Islet of Langerhans (tissue), 1 donor: Measurements from ENCODE around the gene VTI1A.
"Not testable (repeated sequence)": the region's sequence is repeated elsewhere in the genome, so short reads cannot be mapped to it uniquely, and the experiment has no call there.

Experiments used
- FAIRE-seq: peaks from one replicate; lab custom pipeline; 2011; peaks lifted over from hg19 to GRCh38; lab: Jason Lieb, UNC

VTI1A gene

DNA sequence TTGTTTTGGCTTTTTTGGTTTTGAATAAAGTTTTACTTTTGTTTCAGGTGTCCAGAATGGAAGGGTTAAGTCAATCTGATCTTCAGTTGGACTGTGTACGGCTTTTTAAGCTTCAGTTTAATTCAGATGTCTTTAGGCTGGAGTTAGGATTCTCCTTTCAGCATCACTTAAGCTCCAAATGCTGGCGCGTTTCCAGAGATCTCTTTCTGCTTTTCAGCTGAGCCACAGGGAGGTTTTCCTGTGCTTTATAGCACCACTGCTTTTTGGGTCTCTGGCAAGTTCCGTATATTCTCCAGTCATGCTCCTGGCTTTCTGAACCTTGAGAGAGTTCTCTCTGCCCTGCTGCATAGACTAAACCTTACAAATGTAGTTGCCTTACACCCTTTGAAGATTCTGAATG, 60.0 kb downstream of the VTI1A start:
- FAIRE-seq: no peak

DNA sequence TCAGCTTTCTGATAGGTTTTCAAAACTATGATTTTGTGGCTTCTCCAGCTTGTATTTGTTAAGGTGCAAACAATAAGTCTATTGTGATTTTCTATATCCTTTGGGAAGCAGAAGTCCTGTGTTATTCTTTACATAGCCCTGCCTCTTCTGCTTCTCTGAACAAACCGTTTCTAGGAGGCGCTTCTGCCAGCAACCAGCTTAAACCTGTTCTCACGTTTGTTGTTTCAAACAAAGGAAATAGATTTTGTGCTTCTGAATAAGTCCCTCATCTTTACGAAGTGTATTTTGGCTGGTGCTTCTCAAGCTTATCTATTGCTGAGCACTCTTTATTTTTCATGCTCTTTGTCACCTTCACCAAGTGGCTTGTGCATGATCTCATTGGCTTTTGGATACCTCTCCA, 61.0 kb downstream of the VTI1A start:
- FAIRE-seq: no peak

DNA sequence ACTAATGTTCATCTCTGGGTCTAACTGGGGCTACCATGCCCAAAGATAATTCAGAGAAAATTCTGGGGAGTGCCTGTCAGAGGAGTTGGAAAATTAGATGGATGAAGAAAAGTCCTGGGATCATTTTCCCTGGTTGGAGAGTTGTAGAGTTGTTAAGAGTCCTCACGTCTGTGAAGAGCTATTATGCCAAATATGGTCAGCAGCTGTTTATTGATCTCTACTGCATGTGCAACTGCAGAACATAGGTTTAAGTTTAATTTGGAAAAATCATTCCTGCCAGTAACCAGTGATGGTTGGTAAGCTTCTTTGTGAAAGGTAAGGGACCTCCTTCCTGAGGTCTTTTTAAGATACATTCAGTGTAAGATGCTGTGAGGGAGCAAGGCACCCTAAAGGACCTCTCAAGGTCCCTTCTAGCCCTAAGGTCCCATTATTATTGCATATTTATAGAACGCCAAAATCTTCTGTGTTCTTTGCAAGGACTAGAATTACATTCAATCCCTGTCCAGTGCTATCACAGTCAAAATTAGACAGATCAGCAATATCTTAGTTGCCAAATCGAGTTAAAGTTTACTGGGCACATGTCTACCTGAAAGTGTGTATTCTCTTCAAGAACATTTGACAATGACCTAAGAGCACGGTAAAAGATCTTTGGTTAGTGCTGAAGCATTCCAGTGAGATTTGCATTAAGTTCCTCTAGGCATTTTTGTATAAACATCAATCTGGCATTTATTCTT, 62.7 kb downstream of the VTI1A start:
- no peak for FAIRE-seq

DNA sequence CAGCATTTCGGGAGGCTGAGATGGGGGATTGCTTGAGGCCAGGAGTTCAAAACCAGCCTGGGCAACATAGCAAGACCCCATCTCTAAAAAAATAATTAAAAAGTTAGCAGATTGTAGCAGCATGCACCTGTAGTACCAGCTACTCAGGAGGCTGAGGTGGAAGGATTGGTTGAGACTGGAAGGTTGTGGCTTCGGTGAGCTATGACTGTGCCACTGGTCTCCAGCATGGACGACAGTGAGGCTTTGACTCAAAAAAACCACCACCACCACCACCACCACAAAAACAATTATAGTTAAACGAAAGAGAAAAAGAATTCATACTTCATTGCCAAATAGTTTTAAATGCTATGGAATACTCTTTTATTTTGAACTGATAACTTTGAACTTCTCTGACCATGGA, 63.4 kb downstream of the VTI1A start:
- no peak for FAIRE-seq

DNA sequence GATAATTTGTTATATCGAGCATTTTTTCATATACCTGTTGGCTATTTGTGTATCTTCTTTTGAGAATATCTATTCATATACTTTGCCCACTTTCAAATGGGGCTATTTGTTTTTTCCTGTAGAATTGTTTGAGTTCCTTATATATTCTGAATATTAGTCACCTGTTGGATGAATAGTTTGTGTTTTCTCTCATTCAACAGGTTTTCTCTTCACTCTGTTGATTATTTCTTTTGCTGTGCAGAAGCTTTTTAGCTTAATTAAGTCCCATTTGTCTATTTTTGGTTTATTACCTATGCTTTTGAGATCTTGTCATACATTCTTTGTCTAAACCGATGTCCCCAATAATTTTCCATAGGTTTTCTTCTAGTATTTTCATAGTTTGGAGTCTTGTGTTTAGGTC, 65.3 kb downstream of the VTI1A start:
- no peak for FAIRE-seq

DNA sequence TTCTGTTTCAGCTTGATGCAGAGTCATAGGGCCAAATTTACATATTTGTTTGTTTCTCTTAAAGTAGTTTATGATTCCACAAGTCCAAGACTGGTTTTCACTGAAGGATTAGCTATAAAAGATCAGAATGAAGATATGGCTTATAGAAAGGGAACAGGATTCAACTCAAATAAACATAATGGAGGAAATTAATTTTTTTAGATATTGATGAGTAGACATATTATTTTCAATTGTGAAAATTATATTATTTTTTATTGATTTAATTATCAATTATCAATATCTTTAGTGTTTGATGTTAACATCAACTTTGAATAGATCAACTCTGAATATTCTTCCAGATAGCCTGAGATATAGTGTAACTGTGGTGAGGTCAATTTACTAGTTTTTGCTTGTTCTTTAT, 68.1 kb downstream of the VTI1A start:
- FAIRE-seq: no peak

DNA sequence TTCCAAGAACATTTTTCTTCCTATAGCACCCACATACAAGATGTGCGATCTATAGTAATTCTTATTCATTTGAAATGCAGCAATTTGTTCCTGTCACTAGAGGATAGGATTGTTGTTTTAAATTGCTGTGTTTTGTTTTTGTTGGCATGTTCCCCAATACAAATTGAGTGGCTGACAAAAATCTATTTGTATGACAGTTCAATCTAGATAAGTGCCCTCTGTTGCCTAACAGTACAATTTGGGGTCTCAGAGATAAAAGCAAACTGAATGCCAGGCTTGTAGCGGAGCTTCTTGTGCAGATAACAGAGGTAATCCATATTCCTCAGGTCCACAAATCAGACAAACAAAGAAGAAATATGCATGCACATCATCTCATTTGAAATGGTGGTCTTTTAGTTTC, 68.8 kb downstream of the VTI1A start:
- FAIRE-seq: no peak

DNA sequence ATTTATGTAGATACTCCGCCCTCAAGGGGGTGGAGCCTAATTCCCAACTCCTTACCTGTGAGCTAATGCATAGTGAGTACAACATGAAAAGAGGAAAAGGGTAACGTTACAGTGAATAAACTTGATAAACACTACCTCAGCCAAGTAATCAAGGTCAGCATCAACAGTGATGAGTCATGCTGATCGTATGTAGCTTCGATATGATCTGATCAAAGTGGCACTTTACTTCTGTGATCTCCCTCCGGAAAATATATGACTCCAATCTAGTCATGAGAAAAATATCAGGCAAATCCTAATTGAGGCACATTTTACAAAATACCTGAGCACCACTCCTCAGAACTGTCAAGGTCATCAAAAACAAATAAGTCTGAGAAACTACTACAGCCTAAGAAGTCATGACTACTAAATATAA, 70.4 kb downstream of the VTI1A start:
- no peak for FAIRE-seq

DNA sequence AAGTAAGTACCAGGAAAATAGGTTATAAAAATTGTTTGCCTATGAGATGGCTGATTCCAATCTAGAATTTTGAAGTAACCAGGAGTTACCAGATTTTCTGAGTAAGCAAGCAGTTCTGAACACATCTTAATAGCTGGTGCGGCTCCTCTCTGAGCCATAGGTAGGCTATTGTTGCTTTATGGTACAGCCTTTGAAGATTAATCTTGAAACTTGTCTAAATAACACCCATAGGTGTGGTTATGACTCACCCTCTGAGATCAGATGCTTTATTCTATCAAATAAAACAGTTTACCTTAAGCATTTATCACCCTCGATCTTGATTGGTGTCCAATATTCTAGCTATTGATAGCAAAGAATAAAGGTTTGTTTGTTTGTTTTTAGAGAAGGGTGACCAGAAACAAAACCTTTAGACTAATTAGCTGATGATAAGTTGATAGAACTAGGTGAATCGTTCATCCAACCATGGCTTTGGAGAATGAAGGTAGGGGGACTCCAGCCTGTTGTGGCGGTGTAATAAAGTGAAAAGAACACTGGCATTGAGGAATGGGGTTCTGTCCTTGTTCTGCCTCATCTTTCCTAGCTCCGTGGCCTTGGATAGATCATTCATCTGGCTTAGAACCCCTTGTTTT, 72.2 kb downstream of the VTI1A start:
- no peak for FAIRE-seq

DNA sequence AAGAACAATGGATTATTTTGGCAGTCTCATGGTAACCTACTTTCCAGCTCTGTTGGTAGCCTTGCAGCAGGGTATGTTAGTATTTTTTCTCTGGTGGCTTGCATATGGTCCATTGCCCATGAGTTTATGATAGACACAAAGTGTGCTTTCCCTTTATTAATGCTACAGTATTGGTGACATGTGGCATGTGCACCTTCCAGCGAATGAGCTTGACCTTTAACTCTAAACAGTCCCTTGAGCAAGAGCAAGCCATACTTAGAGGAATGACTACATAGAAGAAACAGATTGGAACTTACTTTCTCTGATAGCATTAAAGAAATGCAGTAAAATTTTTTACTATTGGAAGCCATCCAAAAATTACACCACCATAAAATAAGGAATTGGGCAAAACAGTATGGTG, 73.9 kb downstream of the VTI1A start:
- no peak for FAIRE-seq

DNA sequence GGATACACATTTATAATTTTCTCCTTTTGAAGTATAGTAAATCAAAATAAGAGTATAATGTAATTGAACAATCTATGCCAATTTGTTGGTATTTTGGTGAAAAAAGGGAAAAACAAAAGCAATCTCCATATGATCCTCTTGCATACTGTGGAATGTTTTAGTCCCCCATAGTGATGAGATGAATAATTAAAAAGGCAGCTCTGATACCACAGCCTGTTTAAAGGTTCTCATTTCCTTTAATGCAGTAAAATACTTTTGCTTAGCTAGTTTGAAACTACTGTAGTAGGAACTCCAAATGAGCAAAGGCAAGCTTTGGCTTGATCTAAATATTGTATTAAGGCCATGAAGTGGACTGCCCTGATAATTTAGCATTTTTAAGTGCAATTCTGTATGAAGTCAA, 77.6 kb downstream of the VTI1A start:
- no peak for FAIRE-seq

DNA sequence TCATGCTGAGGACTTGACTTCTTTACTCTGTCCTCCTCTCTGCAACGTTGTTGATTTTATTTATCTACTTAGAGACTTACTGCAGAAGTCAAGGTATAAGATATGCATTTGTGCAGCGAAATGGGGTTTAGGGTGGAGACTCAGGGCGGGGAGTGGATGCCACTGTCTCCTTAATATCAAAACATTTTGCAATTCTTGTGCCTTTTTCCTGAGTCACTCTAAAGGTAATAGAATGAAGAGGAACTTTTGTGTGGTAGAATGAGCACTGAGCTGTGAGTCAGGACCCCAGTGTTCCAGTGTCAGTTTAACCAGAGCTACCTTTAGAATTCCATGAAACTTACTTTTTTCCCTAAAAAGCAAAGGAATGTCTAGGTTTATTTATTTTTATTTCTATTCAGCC, 78.2 kb downstream of the VTI1A start:
- FAIRE-seq: no peak

DNA sequence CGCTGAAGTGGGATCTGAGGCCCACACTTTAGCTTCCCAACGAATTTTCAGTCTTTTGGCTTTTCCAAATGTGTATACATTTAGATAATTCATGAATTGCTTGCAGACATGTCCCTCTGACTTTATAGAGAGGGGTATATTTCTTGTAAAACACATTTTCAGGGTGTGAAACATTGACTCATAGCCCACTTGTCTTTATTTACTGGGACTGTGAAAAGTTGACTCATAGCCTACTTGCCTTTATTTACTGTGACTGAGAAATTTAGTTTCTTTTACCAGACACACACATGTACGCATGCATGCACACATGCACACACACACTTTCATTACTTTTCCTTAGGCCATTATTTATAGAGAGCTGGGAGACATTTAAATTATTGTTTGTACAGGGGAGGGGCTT, 79.1 kb downstream of the VTI1A start:
- no peak for FAIRE-seq

DNA sequence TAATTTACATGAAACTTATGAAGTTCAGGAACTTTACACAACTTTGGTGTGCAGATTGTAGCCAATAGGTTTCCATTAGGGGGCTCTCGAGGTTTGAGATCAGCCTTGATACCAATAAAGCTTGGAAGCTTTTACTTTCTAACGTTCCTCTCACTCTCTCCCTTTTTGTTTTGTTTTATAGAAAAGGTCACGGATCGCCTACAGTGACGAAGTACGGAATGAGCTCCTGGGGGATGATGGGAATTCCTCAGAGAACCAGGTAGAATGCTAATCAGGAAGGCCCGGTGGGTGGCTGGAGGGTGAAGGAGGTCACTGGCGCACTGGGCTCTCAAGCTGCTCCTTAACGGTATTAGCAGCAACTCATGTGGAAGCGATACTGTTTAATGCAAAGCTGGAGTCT, 79.9 kb downstream of the VTI1A start:
- no peak for FAIRE-seq

DNA sequence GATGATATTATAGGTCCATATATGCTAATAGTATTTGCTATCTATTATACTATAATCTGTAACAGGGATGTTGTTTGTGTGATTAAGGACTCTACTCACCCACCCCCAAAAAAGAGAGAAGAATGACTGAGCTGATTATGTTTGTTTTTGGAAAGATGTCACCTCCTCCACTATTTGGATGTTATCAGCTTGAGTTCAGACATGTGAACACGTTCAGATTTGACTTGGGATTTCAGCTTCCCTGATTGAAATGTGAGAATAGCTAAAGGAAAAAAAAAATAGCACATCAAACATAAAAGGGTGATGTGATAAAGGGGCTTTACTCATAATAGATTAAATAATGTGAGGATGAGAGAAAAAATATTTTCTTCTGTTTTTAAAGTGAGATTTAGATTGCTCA, 81.2 kb downstream of the VTI1A start:
- FAIRE-seq: no peak

DNA sequence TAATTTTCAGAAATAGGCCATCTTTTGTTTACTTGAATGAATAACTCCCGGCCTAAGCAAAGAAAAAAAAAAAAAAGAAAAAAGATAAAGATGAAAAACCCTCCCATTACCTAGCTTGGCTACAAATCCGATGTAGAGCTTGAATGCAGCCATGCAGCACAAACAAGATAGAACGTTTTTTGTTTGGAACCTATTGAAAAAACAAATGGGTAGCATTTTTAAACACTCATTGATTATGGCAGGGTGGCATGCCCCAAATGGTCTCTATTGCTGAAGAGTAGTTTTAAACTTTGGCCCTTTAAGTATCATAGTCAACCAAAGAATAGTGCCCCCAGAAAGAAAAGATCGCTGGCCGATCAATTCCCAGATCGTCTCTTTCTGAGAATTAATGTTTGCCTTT, 84.4 kb downstream of the VTI1A start:
- no peak for FAIRE-seq

DNA sequence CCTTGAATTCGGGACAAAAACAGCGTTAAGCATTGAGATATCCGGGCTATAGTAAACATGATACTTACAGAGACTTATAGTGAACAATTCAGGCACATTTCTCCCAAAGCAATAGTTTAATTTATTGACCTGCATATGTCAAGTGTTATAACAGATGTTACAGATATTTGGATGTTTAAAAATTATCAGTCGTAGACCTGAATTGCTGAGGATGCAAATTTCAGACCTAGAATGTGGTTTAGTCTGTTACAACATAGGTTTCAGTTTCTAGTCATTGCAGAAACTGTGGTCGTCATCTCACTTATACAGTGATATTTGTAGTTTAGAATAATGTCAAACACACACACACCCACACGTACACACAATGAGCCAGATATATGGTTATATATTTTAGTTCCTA, 85.2 kb downstream of the VTI1A start:
- peak; percentile 64 for FAIRE-seq

DNA sequence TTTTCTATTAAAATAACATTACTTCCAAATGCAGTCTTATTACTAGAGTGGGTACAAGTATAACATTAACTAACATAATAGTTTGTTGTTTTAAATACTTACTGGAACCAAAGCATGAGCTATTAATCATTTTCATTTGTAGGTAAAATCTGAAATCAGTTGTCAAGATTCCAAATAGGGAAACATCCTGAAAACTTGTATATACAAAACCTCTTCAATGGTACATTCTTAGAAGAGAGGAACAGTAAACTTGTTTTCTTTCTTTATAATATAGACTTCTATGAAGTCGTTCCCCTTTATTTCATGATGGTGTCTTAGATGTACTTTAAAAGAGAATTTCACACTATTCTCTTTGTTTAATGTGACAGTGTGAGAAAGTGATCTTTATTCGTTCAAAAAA, 85.9 kb downstream of the VTI1A start:
- no peak for FAIRE-seq

DNA sequence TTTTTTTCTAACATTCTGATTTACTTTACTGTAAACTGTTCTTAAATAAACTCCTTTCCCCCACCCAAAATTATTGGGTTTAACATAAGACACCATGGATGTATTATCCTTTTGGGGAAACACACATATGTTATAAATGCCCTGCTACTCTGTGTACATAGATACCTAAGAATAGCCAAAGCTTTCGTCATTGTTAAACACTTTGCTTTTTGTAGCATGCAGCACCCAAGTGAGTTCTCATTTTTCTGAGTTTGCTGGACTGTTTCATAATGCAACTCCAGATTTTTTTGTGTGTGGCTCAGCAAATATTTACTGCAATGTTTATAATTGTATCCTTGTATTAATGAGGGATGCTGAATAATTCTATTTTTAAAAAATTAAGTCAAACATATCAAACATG, 86.9 kb downstream of the VTI1A start:
- no peak for FAIRE-seq

DNA sequence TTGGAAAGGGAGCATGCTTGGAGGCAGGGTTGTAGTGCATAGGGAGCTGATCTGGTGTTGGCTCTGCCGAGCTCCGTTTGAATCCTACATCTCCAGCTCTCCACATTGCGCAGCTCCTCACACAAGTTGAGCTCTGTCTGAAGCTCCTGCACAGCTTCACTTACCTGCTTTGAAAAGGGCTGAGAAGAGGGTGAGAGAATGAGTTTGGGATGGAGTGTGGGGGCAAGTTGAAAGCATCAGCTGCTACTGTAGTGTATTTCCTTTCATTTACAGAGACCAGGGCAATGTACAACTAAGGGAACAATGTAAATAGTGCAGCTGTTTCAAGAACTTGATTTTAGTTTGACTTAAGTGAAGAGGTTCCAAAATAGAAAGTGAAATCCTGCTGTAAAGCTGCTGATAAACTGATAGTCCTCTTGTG, 88.5 kb downstream of the VTI1A start:
- FAIRE-seq: peak; percentile 76

DNA sequence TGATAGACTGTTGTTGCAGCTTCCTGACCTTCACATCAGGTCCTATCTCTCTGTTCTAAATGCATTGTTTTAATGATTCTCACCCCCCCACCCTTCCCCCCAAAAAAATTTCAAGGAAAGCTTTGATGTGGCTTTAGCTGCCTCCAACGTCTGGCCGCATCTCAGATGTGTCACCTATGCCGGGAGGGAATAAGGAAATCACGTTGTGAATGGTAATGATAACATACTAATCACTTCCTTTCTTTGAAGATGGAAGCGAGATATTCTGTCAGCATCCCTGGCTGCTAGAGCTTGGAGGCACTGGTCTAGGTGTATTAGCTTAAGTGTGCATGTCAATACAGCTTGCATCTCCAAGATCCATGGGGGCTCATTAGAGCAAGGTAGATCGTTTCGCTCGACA, 89.6 kb downstream of the VTI1A start:
- FAIRE-seq: no peak

DNA sequence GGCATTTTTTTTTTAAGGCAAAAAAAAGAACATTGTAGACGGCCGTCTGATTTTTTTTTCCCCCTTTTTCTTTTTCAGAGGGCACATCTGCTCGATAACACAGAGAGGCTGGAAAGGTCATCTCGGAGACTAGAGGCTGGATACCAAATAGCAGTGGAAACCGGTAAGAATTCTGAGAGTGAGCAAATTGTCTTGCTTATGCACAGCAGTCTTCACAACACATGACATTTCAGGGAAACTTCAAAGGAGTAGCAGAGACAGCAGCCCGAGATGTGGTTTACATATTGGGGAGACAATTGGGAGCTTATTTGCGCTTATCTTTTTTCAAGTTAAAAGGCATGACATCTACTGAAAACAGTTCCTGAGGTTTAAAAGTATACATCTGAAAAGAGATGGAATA, 91.2 kb downstream of the VTI1A start:
- FAIRE-seq: no peak

DNA sequence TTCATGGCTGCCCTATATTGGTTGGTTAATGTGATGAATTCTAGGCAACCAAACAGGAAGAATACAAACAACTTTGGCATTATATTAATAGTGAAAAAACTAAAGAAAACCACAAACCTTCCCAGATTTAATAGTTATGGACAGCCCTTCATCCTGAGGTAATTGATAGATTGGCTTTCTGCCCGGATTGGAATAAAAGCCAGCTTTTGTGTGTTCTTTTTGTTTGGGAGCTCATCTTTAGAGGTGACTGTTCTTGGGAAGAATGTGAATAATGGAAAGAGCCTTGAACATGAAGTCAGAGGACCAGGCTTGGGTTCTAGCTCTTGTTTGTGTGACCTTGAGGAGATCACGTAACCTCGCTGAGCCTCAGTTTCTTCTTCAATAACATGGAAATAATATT, 92.3 kb downstream of the VTI1A start:
- FAIRE-seq: no peak

DNA sequence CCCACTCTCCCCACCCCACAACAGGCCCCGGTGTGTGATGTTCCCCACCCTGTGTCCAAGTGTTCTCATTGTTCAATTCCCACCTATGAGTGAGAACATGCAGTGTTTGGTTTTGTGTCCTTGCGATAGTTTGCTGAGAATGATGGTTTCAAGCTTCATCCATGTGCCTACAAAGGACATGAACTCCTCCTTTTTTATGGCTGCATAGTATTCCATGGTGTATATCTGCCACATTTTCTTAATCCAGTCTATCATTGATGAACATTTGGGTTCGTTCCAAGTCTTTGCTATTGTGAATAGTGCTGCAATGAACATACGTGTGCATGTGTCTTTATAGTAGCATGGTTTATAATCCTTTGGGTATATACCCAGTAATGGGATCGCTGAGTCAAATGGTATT, 95.8 kb downstream of the VTI1A start:
- not testable (repeated sequence) for FAIRE-seq
